K562 (cell line): ENCODE results near the gene GPR55. TPM values are rescaled to one million over a fixed set of nuclear protein-coding genes. Genes with fewer than 3 reads are reported as not detected.
A peak's percentile ranks its signal among the peaks of the same experiment; 100 is the strongest.

Experiments used
- MGA ChIP-seq: fragments of 450-650 bp; IDR thresholded peaks from 2 replicates; pipeline ENCODE4 v1.6.1; 2016; ENCODE audit warnings: mild to moderate bottlenecking, moderate library complexity
- NCOR1 ChIP-seq: fragments of 450-650 bp; IDR thresholded peaks from 2 replicates; pipeline ENCODE4 v1.6.1; 2016; ENCODE audit warnings: mild to moderate bottlenecking, moderate library complexity
- polyA plus RNA-seq, 8 experiments: library from polyadenylated mRNA; depleted of rRNA in 4 of 8; stranded (reverse) in 5 of 8; unstranded in 3 of 8; fragments of >200 nt; fragmentation: Nextera tagmentation in 2 of 8; fragmentation: Illumina TruSeq in 1 of 8; extraction: Ambion mirVana in 2 of 8; extraction: Trizol in 1 of 8; gene quantifications; 2 replicates each; pipeline versions ENCODE4 v1.2.1 to v1.2.3, GENCODE V29; 2011 to 2014; ENCODE audit warnings: inconsistent platforms in 1 of 8, missing spikeins in 1 of 8
- total RNA-seq, 7 experiments: library from RNA; depleted of rRNA in 6 of 7; stranded (reverse); fragments of >200 nt in 6 of 7; fragmentation: Illumina TruSeq in 2 of 7; extraction: Trizol in 2 of 7; gene quantifications; 2 replicates each; pipeline versions ENCODE4 v1.2.1 to v1.2.3, GENCODE V29; 2011 to 2021; ENCODE audit warnings: low replicate concordance in 1 of 7

The GPR55 gene
- total and polyA plus RNA-seq, 9 of the 15 experiments (the other 6 are each of a cell fraction or from before 2014, with no cell fraction given): 0.11 to 0.49 (median 0.27) TPM

DNA sequence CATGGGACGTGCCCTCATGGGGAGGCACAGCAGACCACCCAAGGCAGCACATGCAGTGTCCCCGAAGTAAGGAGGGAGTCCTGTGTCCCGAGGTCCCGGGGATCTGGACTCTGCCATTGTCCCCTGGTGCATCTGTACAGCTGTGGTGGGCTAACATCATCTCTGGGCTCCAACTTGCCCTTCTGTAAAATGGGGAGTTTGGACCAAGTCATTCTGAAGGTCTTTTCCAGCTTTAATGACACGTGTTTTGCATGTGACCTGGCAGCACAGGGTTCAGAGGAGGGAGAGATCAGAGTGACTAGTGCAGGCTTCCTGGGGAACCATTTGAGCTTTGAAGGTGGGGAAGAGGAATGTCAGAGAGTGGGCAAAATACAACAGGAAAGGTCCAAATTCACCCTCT lies 38.8 kb downstream of the GPR55 start (continued):
- TF ChIP-seq MGA: 0 out of 2 replicates have a peak, but pooled peaks have one; percentile 11
- TF ChIP-seq NCOR1: no peak
- TF ChIP-seq, all 486 proteins: peak for 1
